ENCODE measurements around the gene HOXC6.

Gene HOXC6

GRCh38 chr12:53984901-53985691 lies 43.1 kb upstream of the HOXC6 start, which contains the start of gene HOXC10:
Gene HOXC10, plus strand, starts transcription at chr12:53985146. Its CDS starts 114 bp downstream, at chr12:53985260.
- no peak within 1 kb of the TSS for H3K4me3 ChIP-seq (ENCODE audit: low read length)
- H3K27me3 ChIP-seq (ENCODE audit: insufficient read depth, low read length) = peaks cover 100% of the 10 kb centered on the region
- no peaks in the 10 kb centered on the region for H3K36me3 ChIP-seq (ENCODE audit: insufficient read depth, low read length)
- no peaks in the 10 kb centered on the region for H3K4me1 ChIP-seq (ENCODE audit: insufficient read depth, low read length)
- H3K27ac ChIP-seq (ENCODE audit: low read depth, low read length) = no peak within 1 kb of the TSS
- H3K9me3 ChIP-seq (ENCODE audit: insufficient read depth, low read depth, low read length) = no peaks in the 10 kb centered on the region
- 40% methylated on average over 55 of the region's 55 CpGs for WGBS
- no peak within 1 kb of the TSS for H3K9ac ChIP-seq (ENCODE audit: low read depth, low read length)

DNA sequence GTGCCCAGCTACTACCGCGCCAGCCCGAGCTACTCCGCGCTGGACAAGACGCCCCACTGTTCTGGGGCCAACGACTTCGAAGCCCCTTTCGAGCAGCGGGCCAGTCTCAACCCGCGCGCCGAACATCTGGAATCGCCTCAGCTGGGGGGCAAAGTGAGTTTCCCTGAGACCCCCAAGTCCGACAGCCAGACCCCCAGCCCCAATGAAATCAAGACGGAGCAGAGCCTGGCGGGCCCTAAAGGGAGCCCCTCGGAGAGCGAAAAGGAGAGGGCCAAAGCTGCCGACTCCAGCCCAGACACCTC lies 42.6 kb upstream of the HOXC6 start:
- Histone ChIP-seq H3K9ac (ENCODE audit: low read depth, low read length) (no peak overlapping the region), H3K4me3 (ENCODE audit: low read length) (no peak overlapping the region), H3K27ac (ENCODE audit: low read depth, low read length) (no peak overlapping the region), H3K27me3 (ENCODE audit: insufficient read depth, low read length) (peaks cover 100% of the 10 kb centered on the region), H3K4me1 (ENCODE audit: insufficient read depth, low read length) (no peaks in the 10 kb centered on the region), H3K36me3 (ENCODE audit: insufficient read depth, low read length) (no peaks in the 10 kb centered on the region), H3K9me3 (ENCODE audit: insufficient read depth, low read depth, low read length) (no peaks in the 10 kb centered on the region)
- 61% methylated on average over 21 of the region's 21 CpGs for WGBS

DNA sequence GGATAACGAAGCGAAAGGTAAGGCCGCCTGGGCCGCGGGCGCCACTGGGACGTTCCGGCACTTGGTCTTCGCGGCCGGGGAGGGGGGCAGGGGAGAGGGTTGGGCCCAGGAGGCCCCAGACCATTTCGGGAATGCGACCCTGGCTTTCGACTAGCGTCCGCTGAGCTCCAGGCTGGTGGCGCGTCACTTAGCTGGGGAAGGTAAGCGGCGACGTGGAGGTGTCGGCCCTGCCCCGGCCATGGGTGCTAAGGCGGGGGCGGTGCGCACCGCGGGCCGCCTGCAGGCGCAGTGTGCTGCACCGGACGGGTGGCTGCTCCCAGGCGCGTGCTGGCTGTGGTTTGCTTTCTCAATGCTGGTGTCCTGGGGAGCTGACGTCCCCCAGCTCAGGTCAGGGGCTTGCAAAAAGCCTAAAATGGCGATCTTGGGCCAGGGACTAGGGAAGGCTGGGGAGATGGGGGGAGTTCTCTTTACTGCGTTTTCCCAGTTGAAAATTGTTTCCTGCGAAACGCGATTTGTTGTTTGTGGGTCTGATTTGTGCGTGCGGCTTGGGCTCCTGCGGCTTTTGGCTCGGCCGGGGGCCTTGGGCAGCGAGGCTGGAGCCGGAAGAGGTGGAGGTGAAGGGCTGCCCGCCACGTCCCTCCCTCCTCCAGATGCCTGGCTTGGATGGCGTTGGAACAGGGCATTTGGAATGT lies 42.1 kb upstream of the HOXC6 start:
- H3K4me3 ChIP-seq (ENCODE audit: low read length) = no peak overlapping the region
- H3K27me3 ChIP-seq (ENCODE audit: insufficient read depth, low read length) = peaks cover 100% of the 10 kb centered on the region
- no peaks in the 10 kb centered on the region for H3K4me1 ChIP-seq (ENCODE audit: insufficient read depth, low read length)

GRCh38 chr12:53986686-53987483 lies 41.4 kb upstream of the HOXC6 start:
- Histone ChIP-seq H3K27ac (ENCODE audit: low read depth, low read length) (no peak overlapping the region), H3K9ac (ENCODE audit: low read depth, low read length) (no peak overlapping the region), H3K9me3 (ENCODE audit: insufficient read depth, low read depth, low read length) (no peaks in the 10 kb centered on the region), H3K27me3 (ENCODE audit: insufficient read depth, low read length) (peaks cover 100% of the 10 kb centered on the region), H3K36me3 (ENCODE audit: insufficient read depth, low read length) (no peaks in the 10 kb centered on the region), H3K4me1 (ENCODE audit: insufficient read depth, low read length) (no peaks in the 10 kb centered on the region), H3K4me3 (ENCODE audit: low read length) (no peak overlapping the region)
- 62% methylated on average over 18 of the region's 21 CpGs for WGBS

More for the DNA sequence above, 42.1 kb upstream of the HOXC6 start:
- Histone ChIP-seq H3K9me3 (ENCODE audit: insufficient read depth, low read depth, low read length) (no peaks in the 10 kb centered on the region), H3K9ac (ENCODE audit: low read depth, low read length) (no peak overlapping the region), H3K27ac (ENCODE audit: low read depth, low read length) (no peak overlapping the region), H3K36me3 (ENCODE audit: insufficient read depth, low read length) (no peaks in the 10 kb centered on the region)
- WGBS = 20% methylated on average over 49 of the region's 50 CpGs

DNA sequence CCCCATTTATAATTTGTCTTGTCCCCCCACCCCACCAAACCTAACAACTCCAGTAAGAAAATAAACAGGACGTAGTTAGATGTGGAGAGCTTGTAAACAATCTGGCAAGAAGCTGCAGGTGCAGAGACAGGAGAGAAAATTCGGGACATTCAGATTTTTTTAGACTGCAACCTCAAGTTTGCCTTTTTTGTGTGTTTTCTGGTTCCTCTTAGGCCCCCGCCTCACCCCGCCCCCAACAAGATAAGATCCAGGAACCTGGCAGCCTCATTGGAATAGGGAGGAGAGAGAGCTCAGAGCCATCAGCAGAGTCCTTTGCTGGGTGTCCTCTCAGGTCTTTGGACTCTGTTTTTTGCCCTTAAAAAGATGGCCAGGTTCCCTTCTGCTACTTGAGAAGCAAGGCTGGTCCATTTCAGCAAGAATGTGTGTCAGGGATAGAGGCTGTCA lies 40.4 kb upstream of the HOXC6 start:
- Histone ChIP-seq H3K4me3 (ENCODE audit: low read length) (no peak overlapping the region), H3K27me3 (ENCODE audit: insufficient read depth, low read length) (peaks cover 100% of the 10 kb centered on the region), H3K9me3 (ENCODE audit: insufficient read depth, low read depth, low read length) (no peaks in the 10 kb centered on the region), H3K4me1 (ENCODE audit: insufficient read depth, low read length) (no peaks in the 10 kb centered on the region), H3K27ac (ENCODE audit: low read depth, low read length) (no peak overlapping the region), H3K36me3 (ENCODE audit: insufficient read depth, low read length) (no peaks in the 10 kb centered on the region), H3K9ac (ENCODE audit: low read depth, low read length) (no peak overlapping the region)
- WGBS = 26% methylated on average over 4 of the region's 4 CpGs

- Histone ChIP-seq H3K27me3 (ENCODE audit: insufficient read depth, low read length) (peaks cover 100% of the 10 kb centered on the region), H3K4me1 (ENCODE audit: insufficient read depth, low read length) (no peaks in the 10 kb centered on the region), H3K9ac (ENCODE audit: low read depth, low read length) (no peak overlapping the region), H3K36me3 (ENCODE audit: insufficient read depth, low read length) (no peaks in the 10 kb centered on the region), H3K4me3 (ENCODE audit: low read length) (no peak overlapping the region), H3K27ac (ENCODE audit: low read depth, low read length) (no peak overlapping the region), H3K9me3 (ENCODE audit: insufficient read depth, low read depth, low read length) (no peaks in the 10 kb centered on the region)
- WGBS = 27% methylated on average over 5 of the region's 5 CpGs
Measured at GRCh38 chr12:53988541-53989226, 39.6 kb upstream of the HOXC6 start.

GRCh38 chr12:53989227-53990113 lies 38.8 kb upstream of the HOXC6 start:
- H3K27ac ChIP-seq (ENCODE audit: low read depth, low read length) = no peak overlapping the region
- H3K9ac ChIP-seq (ENCODE audit: low read depth, low read length) = no peak overlapping the region
- no peak overlapping the region for H3K4me3 ChIP-seq (ENCODE audit: low read length)
- 20% methylated on average over 25 of the region's 28 CpGs for WGBS
- no peaks in the 10 kb centered on the region for H3K4me1 ChIP-seq (ENCODE audit: insufficient read depth, low read length)
- no peaks in the 10 kb centered on the region for H3K9me3 ChIP-seq (ENCODE audit: insufficient read depth, low read depth, low read length)
- peaks cover 100% of the 10 kb centered on the region for H3K27me3 ChIP-seq (ENCODE audit: insufficient read depth, low read length)
- H3K36me3 ChIP-seq (ENCODE audit: insufficient read depth, low read length) = no peaks in the 10 kb centered on the region

DNA sequence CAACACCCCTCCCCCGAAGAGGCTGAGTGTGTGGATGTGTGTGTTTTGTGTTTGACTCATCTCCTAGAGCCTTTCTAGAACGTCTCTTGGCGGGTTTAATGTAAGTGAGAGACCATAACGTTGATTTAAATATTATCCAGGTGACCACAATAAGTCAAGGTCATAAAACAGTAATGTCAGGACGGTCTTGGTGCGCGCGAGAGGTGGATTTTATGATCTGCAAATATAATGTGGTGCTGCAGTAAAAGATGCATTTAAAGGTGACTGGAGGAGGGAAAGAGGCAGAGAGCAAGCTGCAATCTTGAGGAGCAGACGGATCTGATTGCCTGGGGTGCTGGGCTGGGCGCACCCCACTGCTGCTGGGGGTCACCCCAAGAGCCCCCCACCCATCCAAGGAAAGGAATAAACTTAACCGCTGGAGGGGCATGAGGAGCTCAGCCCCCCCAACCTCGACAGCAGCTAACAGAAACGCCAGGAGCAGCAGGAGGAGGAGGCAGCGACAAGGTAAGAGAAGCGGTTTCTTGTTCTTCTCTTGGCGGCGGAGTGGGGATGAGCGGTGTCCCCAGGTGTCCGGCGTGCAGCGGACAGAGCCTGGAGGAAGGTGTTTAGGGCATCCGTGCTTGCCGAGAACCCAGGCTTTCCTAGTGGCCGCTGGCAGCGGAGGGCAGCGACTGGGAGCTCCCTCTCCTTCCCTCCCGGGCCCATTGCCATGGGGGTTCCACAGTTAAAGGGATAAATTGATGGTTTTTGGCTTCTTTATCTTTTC lies 37.7 kb upstream of the HOXC6 start:
- Histone ChIP-seq H3K27ac (ENCODE audit: low read depth, low read length) (no peak overlapping the region), H3K36me3 (ENCODE audit: insufficient read depth, low read length) (no peaks in the 10 kb centered on the region), H3K9ac (ENCODE audit: low read depth, low read length) (no peak overlapping the region), H3K27me3 (ENCODE audit: insufficient read depth, low read length) (peaks cover 100% of the 10 kb centered on the region), H3K4me3 (ENCODE audit: low read length) (no peak overlapping the region), H3K9me3 (ENCODE audit: insufficient read depth, low read depth, low read length) (no peaks in the 10 kb centered on the region), H3K4me1 (ENCODE audit: insufficient read depth, low read length) (no peaks in the 10 kb centered on the region)
- WGBS = 28% methylated on average over 27 of the region's 27 CpGs

DNA sequence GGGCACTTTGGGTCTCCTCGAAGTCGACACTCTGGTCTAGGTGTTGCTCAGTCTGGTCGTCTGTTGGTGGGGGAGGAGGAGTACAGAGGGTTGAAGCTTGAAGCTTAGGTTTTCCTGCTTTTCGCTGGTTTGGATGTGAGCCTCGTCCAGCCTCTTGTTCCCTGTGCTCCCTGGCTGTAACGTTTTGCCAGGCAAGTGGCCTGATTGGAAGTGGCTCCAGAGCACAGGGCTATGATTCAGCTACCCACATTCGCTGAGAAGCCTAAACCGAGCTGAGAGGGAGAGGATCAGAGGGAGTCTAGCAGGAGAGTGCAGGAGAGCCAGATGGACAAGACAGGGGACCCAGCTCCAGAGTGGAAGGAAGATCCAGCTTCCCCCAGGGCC lies 37.2 kb upstream of the HOXC6 start:
- 16% methylated on average over 8 of the region's 8 CpGs for WGBS
- no peaks in the 10 kb centered on the region for H3K4me1 ChIP-seq (ENCODE audit: insufficient read depth, low read length)
- no peak overlapping the region for H3K27ac ChIP-seq (ENCODE audit: low read depth, low read length)
- no peak overlapping the region for H3K9ac ChIP-seq (ENCODE audit: low read depth, low read length)
- H3K36me3 ChIP-seq (ENCODE audit: insufficient read depth, low read length) = no peaks in the 10 kb centered on the region
- no peak overlapping the region for H3K4me3 ChIP-seq (ENCODE audit: low read length)
- H3K9me3 ChIP-seq (ENCODE audit: insufficient read depth, low read depth, low read length) = no peaks in the 10 kb centered on the region
- peaks cover 100% of the 10 kb centered on the region for H3K27me3 ChIP-seq (ENCODE audit: insufficient read depth, low read length)

Measured in HUES64 (cell line).